GM19023 (cell line): ENCODE measurements around the gene COL8A1.
"Not testable (repeated sequence)": the region's sequence is repeated elsewhere in the genome, so short reads cannot be mapped to it uniquely, and the experiment has no call there.

ENCODE experiments used
- ATAC-seq: cut with Tn5 transposase; IDR thresholded peaks from one replicate; pipeline ENCODE4 v1.9.1; 2021; ENCODE audit warnings: mild to moderate bottlenecking, moderate library complexity; ENCODE audit not compliant: unreplicated experiment

COL8A1 gene

GRCh38 chr3:99638167-99638948 is at the start of gene COL8A1:
TSS of gene COL8A1 (plus strand) at chr3:99638594. CDS start at chr3:99790683, 152,089 bp downstream.
- no peak for ATAC-seq

GRCh38 chr3:99589168-99589567 is 49.2 kb upstream of the COL8A1 start:
- not testable (repeated sequence) for ATAC-seq

- ATAC-seq = no peak
Measured at GRCh38 chr3:99599894-99600293, 38.5 kb upstream of the COL8A1 start.

- no peak for ATAC-seq
Measured at GRCh38 chr3:99601515-99601914, 36.9 kb upstream of the COL8A1 start.

- no peak for ATAC-seq
Measured at GRCh38 chr3:99602183-99602582, 36.2 kb upstream of the COL8A1 start.

GRCh38 chr3:99607151-99607550 is 31.2 kb upstream of the COL8A1 start:
- peak; percentile 71 for ATAC-seq

- no peak for ATAC-seq
Measured at GRCh38 chr3:99614768-99615167, 23.6 kb upstream of the COL8A1 start.

- no peak for ATAC-seq
Measured at GRCh38 chr3:99620077-99620767, 18.2 kb upstream of the COL8A1 start.

GRCh38 chr3:99620976-99621375 is 17.4 kb upstream of the COL8A1 start:
- no peak for ATAC-seq

- peak; percentile 51 for ATAC-seq
Measured at GRCh38 chr3:99624496-99625236, 13.7 kb upstream of the COL8A1 start.

GRCh38 chr3:99625237-99625622 is 13.2 kb upstream of the COL8A1 start:
- ATAC-seq = peak; percentile 26

GRCh38 chr3:99625643-99626416 is 12.6 kb upstream of the COL8A1 start:
- ATAC-seq = no peak

GRCh38 chr3:99626417-99626788 is 12.0 kb upstream of the COL8A1 start:
- peak; percentile 53 for ATAC-seq

GRCh38 chr3:99627062-99627826 is 11.2 kb upstream of the COL8A1 start:
- no peak for ATAC-seq

- ATAC-seq = no peak
Measured at GRCh38 chr3:99630815-99631214, 7.6 kb upstream of the COL8A1 start.

GRCh38 chr3:99633887-99634558 is 4.4 kb upstream of the COL8A1 start:
- peak; percentile 65 for ATAC-seq

GRCh38 chr3:99634881-99635280 is 3.5 kb upstream of the COL8A1 start:
- ATAC-seq = no peak

GRCh38 chr3:99635348-99635747 is 3.0 kb upstream of the COL8A1 start:
- ATAC-seq = no peak

- no peak for ATAC-seq
Measured at GRCh38 chr3:99637016-99637367, 1.4 kb upstream of the COL8A1 start.
